Kidney glomerular epithelial cell (primary cell): Measurements from ENCODE around the gene PCSK6.
"Not testable (repeated sequence)": the region's sequence is repeated elsewhere in the genome, so short reads cannot be mapped to it uniquely, and the experiment has no call there.

Experiments used
- DNase-seq: peaks from one replicate; lab custom pipeline; 2025; lab: John Stamatoyannopoulos, UW

PCSK6 gene

GRCh38 chr15:101481917-101482525, 7.5 kb downstream of the PCSK6 start:
- DNase-seq: no peak

- DNase-seq: no peak
Observed at GRCh38 chr15:101481381-101481705, 8.2 kb downstream of the PCSK6 start.

GRCh38 chr15:101480613-101481380, 8.7 kb downstream of the PCSK6 start:
- DNase-seq: no peak

- no peak for DNase-seq
Observed at GRCh38 chr15:101479851-101480612, 9.5 kb downstream of the PCSK6 start.

GRCh38 chr15:101479342-101479845, 10.1 kb downstream of the PCSK6 start:
- DNase-seq: no peak

- no peak for DNase-seq
Observed at GRCh38 chr15:101478701-101479341, 10.7 kb downstream of the PCSK6 start.

GRCh38 chr15:101477851-101478362, 11.6 kb downstream of the PCSK6 start:
- DNase-seq: no peak

GRCh38 chr15:101476756-101477155, 12.8 kb downstream of the PCSK6 start:
- DNase-seq: no peak

GRCh38 chr15:101474983-101475382, 14.5 kb downstream of the PCSK6 start:
- DNase-seq: no peak

GRCh38 chr15:101474233-101474632, 15.3 kb downstream of the PCSK6 start:
- DNase-seq: no peak

GRCh38 chr15:101472033-101472432, 17.5 kb downstream of the PCSK6 start:
- DNase-seq: no peak

- DNase-seq: no peak
Observed at GRCh38 chr15:101470548-101471239, 18.8 kb downstream of the PCSK6 start.

- DNase-seq: no peak
Observed at GRCh38 chr15:101469520-101470288, 19.8 kb downstream of the PCSK6 start.

GRCh38 chr15:101466188-101466587, 23.3 kb downstream of the PCSK6 start:
- DNase-seq: no peak

GRCh38 chr15:101464999-101465669, 24.4 kb downstream of the PCSK6 start:
- no peak for DNase-seq

GRCh38 chr15:101464256-101464998, 25.1 kb downstream of the PCSK6 start:
- DNase-seq: no peak

GRCh38 chr15:101463696-101464095, 25.8 kb downstream of the PCSK6 start:
- DNase-seq: not testable (repeated sequence)

GRCh38 chr15:101463270-101463669, 26.2 kb downstream of the PCSK6 start:
- no peak for DNase-seq

- no peak for DNase-seq
Observed at GRCh38 chr15:101461097-101461496, 28.4 kb downstream of the PCSK6 start.
